Stomach (tissue), 9 donors: ENCODE results near the gene RFX4. TPM values are rescaled to one million over a fixed set of nuclear protein-coding genes. Genes with fewer than 3 reads are reported as not detected.

Experiments used
- DNase-seq, 2 donors: peaks; one replicate each; pipeline versions ENCODE4 v3.0.0 to v3.0.0-alpha.2; 2013 to 2019
- H3K27ac ChIP-seq, 5 donors: fragments of 200-600 bp in 4 of 5; sonication (generic) in 4 of 5; one replicate each; pipeline ENCODE4 v1.5.1; 2013 to 2019; ENCODE audit warnings: mild to moderate bottlenecking in 1 of 5, moderate library complexity in 1 of 5
- H3K27me3 ChIP-seq, 3 donors: fragments of 200-600 bp; sonication (generic); one replicate each; pipeline ENCODE4 v1.5.1; 2017 to 2019; ENCODE audit warnings: mixed run types in 1 of 3
- H3K36me3 ChIP-seq, 4 donors: fragments of 200-600 bp; sonication (generic); 1 replicate in 3 of 4; 2 replicates in 1 of 4; pipeline ENCODE4 v1.5.1; 2016 to 2019
- H3K4me1 ChIP-seq, 4 donors: fragments of 200-600 bp; sonication (generic); one replicate each; pipeline ENCODE4 v1.5.1; 2016 to 2019
- H3K4me3 ChIP-seq, 4 donors: fragments of 200-600 bp; sonication (generic) in 3 of 4; one replicate each; pipeline ENCODE4 v1.5.1; 2016 to 2019; ENCODE audit warnings: mild to moderate bottlenecking in 1 of 4
- H3K9me3 ChIP-seq, 4 donors: fragments of 200-600 bp; sonication (generic); one replicate each; pipeline ENCODE4 v1.5.1; 2016 to 2019
- CTCF ChIP-seq, 7 experiments: fragments of 450-650 bp in 4 of 7; fragments of 200-600 bp in 3 of 7; sonication (generic) in 3 of 7; IDR thresholded peaks; one replicate each; pipeline ENCODE4 v1.5.1; 2016 to 2019; ENCODE audit warnings: antibody characterized with exemption in 7 of 7, control low read depth in 2 of 7, mild to moderate bottlenecking in 1 of 7
- EP300 ChIP-seq: sonication (generic); formaldehyde crosslinking; IDR thresholded peaks from one replicate; pipeline ENCODE4 v1.6.1; 2017; ENCODE audit warnings: antibody characterized with exemption
- POLR2A ChIP-seq, 4 donors: fragments of 450-650 bp; IDR thresholded peaks; one replicate each; pipeline ENCODE4 v1.6.1; 2016; ENCODE audit warnings: antibody characterized with exemption in 4 of 4, control low read depth in 2 of 4, mild to moderate bottlenecking in 1 of 4, moderate library complexity in 1 of 4
- POLR2AphosphoS5 ChIP-seq, 3 donors: sonication (generic); formaldehyde crosslinking; IDR thresholded peaks; one replicate each; pipeline ENCODE4 v1.6.1; 2016; ENCODE audit warnings: antibody characterized with exemption in 3 of 3
- WGBS, 5 donors: extraction: QIAGEN DNeasy Blood & Tissue Kit in 3 of 5; methylation state at CpG; one replicate each; pipeline versions ENCODE4 v1.1.5 to v1.1.7; 2013 to 2018; 5-methylcytosine and 5-hydroxymethylcytosine counted together
- intact Hi-C: fragments of 100-400 bp; cut with DNase I; formaldehyde crosslinking; loops from one replicate; pipeline ENCODE4 v1.15.1; 2023; ENCODE audit warnings: low total_unique reads
- polyA plus RNA-seq, 3 donors: library from polyadenylated mRNA; stranded (reverse); fragments of 200-250 nt; gene quantifications; one replicate each; pipeline ENCODE4 v1.2.3, GENCODE V29; 2013
- total RNA-seq, 5 donors: library from RNA; depleted of rRNA; stranded (reverse); fragments of >200 nt; gene quantifications; one replicate each; pipeline versions ENCODE4 v1.1.0 to v1.2.3, GENCODE V29; 2014 to 2016
- donor health status: healthy with polysubstance abuse.
- donor health status: Bipolar disorder and iron deficiency.
- donor health status: healthy.

Gene RFX4
- total and polyA plus RNA-seq, 8 donors = not detected

DNA sequence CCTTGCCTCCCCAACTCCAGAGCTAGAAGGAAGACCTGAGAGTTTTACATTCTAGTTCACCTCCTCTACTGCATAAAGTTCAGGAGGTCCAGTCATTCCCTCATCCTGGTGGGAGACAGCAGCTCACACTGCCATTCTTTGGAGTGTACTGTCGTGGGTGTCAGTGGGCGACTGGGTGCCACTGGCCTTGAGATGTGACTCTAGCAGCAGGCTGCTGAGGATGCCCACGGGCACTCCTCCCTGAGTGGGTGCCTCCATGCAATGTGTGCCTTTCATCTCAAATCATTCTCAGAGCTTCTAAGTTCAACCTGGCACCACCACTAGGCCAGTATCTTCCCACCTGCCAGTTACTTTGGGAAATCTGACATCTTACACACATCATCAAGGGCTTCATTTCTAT, 12.5 kb downstream of the RFX4 start:
- Histone ChIP-seq H3K9me3 (no peaks in the 10 kb centered on the region), H3K27me3 (peaks cover 0 to 55% (median 13%) of the 10 kb centered on the region in 3 donors), H3K27ac (no peak overlapping the region), H3K4me3 (no peak overlapping the region), H3K4me1 (no peaks in the 10 kb centered on the region), H3K36me3 (no peaks in the 10 kb centered on the region)
- WGBS, 5 donors = 76 to 93% (median 82%) methylated on average over 3 of the region's 3 CpGs
- no peak for DNase-seq
- TF ChIP-seq EP300 (no peak), POLR2A (IDR thresholded peaks at IDR 0.05) (no peak)
- intact Hi-C loops = no loop called here

- intact Hi-C loops = no loop called here
- TF ChIP-seq CTCF (IDR thresholded peaks at IDR 0.05) (no peak), POLR2AphosphoS5 (IDR thresholded peaks at IDR 0.05) (no peak)
- Histone ChIP-seq H3K27ac (no peak overlapping the region), H3K27me3 (peaks cover 0 to 49% (median 9%) of the 10 kb centered on the region in 3 donors), H3K4me1 (no peaks in the 10 kb centered on the region), H3K9me3 (no peaks in the 10 kb centered on the region), H3K36me3 (no peaks in the 10 kb centered on the region), H3K4me3 (no peak overlapping the region)
- WGBS, 5 donors = 49 to 58% (median 55%) methylated on average over 5 of the region's 5 CpGs
- DNase-seq = no peak
Observed at GRCh38 chr12:106598003-106598402, 15.2 kb downstream of the RFX4 start.

DNA sequence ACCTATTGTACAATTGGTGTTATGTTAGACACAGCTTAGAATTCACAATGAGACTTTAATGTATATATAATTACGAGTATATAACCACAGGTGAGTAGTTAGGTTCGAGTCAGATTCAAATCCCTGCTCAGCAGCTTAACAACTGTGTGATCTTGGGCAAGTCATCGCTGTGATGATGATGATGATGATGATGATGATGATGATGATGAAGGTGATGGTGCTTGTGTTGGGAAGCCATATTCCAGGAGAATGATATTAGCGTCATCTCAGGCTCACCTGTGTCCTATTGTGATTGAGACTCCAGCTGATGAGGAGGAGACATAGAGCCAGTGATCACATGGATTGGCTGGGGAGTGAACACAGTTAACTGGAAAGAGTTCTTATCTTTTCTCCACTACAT, 16.5 kb downstream of the RFX4 start:
- Histone ChIP-seq H3K4me1 (no peaks in the 10 kb centered on the region), H3K4me3 (no peak overlapping the region), H3K9me3 (no peaks in the 10 kb centered on the region), H3K27ac (no peak overlapping the region), H3K36me3 (no peaks in the 10 kb centered on the region), H3K27me3 (peaks cover 0 to 36% (median 4%) of the 10 kb centered on the region in 3 donors)
- 84 to 93% (median 91%) methylated on average over 4 of the region's 4 CpGs for WGBS, 5 donors
- intact Hi-C loops = no loop called here
- TF ChIP-seq CTCF (IDR thresholded peaks at IDR 0.05) (no peak), POLR2A (IDR thresholded peaks at IDR 0.05) (no peak), POLR2AphosphoS5 (IDR thresholded peaks at IDR 0.05) (no peak), EP300 (no peak)
- DNase-seq = no peak

GRCh38 chr12:106600503-106600902, 17.7 kb downstream of the RFX4 start:
- Histone ChIP-seq H3K27ac (no peak overlapping the region), H3K9me3 (no peaks in the 10 kb centered on the region), H3K4me1 (no peaks in the 10 kb centered on the region), H3K4me3 (no peak overlapping the region), H3K27me3 (peaks cover 0 to 24% (median 0%) of the 10 kb centered on the region in 3 donors), H3K36me3 (no peaks in the 10 kb centered on the region)
- TF ChIP-seq CTCF (IDR thresholded peaks at IDR 0.05) (no peak), POLR2A (IDR thresholded peaks at IDR 0.05) (no peak), EP300 (no peak), POLR2AphosphoS5 (IDR thresholded peaks at IDR 0.05) (no peak)
- DNase-seq = no peak
- WGBS, 5 donors = 67 to 84% (median 73%) methylated on average over 5 of the region's 5 CpGs
- intact Hi-C loops = no loop called here

GRCh38 chr12:106601031-106601430, 18.2 kb downstream of the RFX4 start:
- Histone ChIP-seq H3K4me3 (no peak overlapping the region), H3K36me3 (no peaks in the 10 kb centered on the region), H3K9me3 (no peaks in the 10 kb centered on the region), H3K27ac (no peak overlapping the region), H3K27me3 (peaks cover 0 to 19% (median 0%) of the 10 kb centered on the region in 3 donors), H3K4me1 (no peaks in the 10 kb centered on the region)
- no peak for DNase-seq
- no peak for TF ChIP-seq CTCF (IDR thresholded peaks at IDR 0.05)
- TF ChIP-seq POLR2A (IDR thresholded peaks at IDR 0.05) = no peak
- no peak for TF ChIP-seq POLR2AphosphoS5 (IDR thresholded peaks at IDR 0.05)
- TF ChIP-seq EP300 = no peak
- WGBS, 5 donors = 60 to 73% (median 68%) methylated on average over 10 of the region's 10 CpGs
- intact Hi-C loops = no loop called here
